ENCODE results near the gene E2F2.

Gene E2F2

GRCh38 chr1:23478896-23479665 is 52.0 kb downstream of the E2F2 start:
- no peak overlapping the region for H2AFZ ChIP-seq (ENCODE audit: low read depth, low read length, severe bottlenecking)
- H3K27me3 ChIP-seq (ENCODE audit: low read length), result no peaks in the 10 kb centered on the region
- no peaks in the 10 kb centered on the region for H4K20me1 ChIP-seq (ENCODE audit: low read depth, low read length)
- no peak overlapping the region for H3K9ac ChIP-seq (ENCODE audit: low read length)
- H3K27ac ChIP-seq (ENCODE audit: low read depth, low read length), result no peak overlapping the region
- no peaks in the 10 kb centered on the region for H3K36me3 ChIP-seq (ENCODE audit: low read length)
- no peak overlapping the region for H3K4me3 ChIP-seq (ENCODE audit: insufficient read depth, low read length, poor library complexity, severe bottlenecking)
- no peaks in the 10 kb centered on the region for H3F3A ChIP-seq (ENCODE audit: insufficient read depth)
- TF ChIP-seq CTCF (IDR thresholded peaks at IDR 0.05; ENCODE audit: insufficient read depth, low read length, poor library complexity, severe bottlenecking), result no peak
- no peak for TF ChIP-seq EZH2phosphoT487 (conservative IDR thresholded peaks at IDR 0.05; ENCODE audit: low read length)
- no peaks in the 10 kb centered on the region for H3K9me3 ChIP-seq (ENCODE audit: insufficient read depth, low read length)
- H3K4me2 ChIP-seq (ENCODE audit: low read depth, low read length, poor library complexity, severe bottlenecking), result no peak overlapping the region
- no peaks in the 10 kb centered on the region for H3K79me2 ChIP-seq (ENCODE audit: insufficient read depth, low read length)
- no peaks in the 10 kb centered on the region for H3K9me2 ChIP-seq (replicated peaks; ENCODE audit: insufficient read depth, low read length)

GRCh38 chr1:23477359-23478144 is 53.5 kb downstream of the E2F2 start:
- Histone ChIP-seq H3K36me3 (ENCODE audit: low read length) (no peaks in the 10 kb centered on the region), H3K79me2 (ENCODE audit: insufficient read depth, low read length) (no peaks in the 10 kb centered on the region), H3K9me3 (ENCODE audit: insufficient read depth, low read length) (no peaks in the 10 kb centered on the region), H3K4me3 (ENCODE audit: insufficient read depth, low read length, poor library complexity, severe bottlenecking) (no peak overlapping the region), H3K9ac (ENCODE audit: low read length) (no peak overlapping the region), H4K20me1 (ENCODE audit: low read depth, low read length) (no peaks in the 10 kb centered on the region), H3K27ac (ENCODE audit: low read depth, low read length) (no peak overlapping the region), H3K27me3 (ENCODE audit: low read length) (no peaks in the 10 kb centered on the region), H2AFZ (ENCODE audit: low read depth, low read length, severe bottlenecking) (no peak overlapping the region), H3K4me2 (ENCODE audit: low read depth, low read length, poor library complexity, severe bottlenecking) (no peak overlapping the region), H3F3A (ENCODE audit: insufficient read depth) (no peaks in the 10 kb centered on the region), H3K9me2 (replicated peaks; ENCODE audit: insufficient read depth, low read length) (no peaks in the 10 kb centered on the region)
- TF ChIP-seq EZH2phosphoT487 (conservative IDR thresholded peaks at IDR 0.05; ENCODE audit: low read length), result no peak
- TF ChIP-seq CTCF (IDR thresholded peaks at IDR 0.05; ENCODE audit: insufficient read depth, low read length, poor library complexity, severe bottlenecking), result no peak

GRCh38 chr1:23475641-23476040 is 55.4 kb downstream of the E2F2 start:
- H3K27me3 ChIP-seq (ENCODE audit: low read length), result no peaks in the 10 kb centered on the region
- H3K9ac ChIP-seq (ENCODE audit: low read length), result no peak overlapping the region
- H3K4me3 ChIP-seq (ENCODE audit: insufficient read depth, low read length, poor library complexity, severe bottlenecking), result no peak overlapping the region
- no peak for TF ChIP-seq CTCF (IDR thresholded peaks at IDR 0.05; ENCODE audit: insufficient read depth, low read length, poor library complexity, severe bottlenecking)
- H3K79me2 ChIP-seq (ENCODE audit: insufficient read depth, low read length), result no peaks in the 10 kb centered on the region
- no peaks in the 10 kb centered on the region for H3K9me2 ChIP-seq (replicated peaks; ENCODE audit: insufficient read depth, low read length)
- no peak overlapping the region for H3K4me2 ChIP-seq (ENCODE audit: low read depth, low read length, poor library complexity, severe bottlenecking)
- no peaks in the 10 kb centered on the region for H3K36me3 ChIP-seq (ENCODE audit: low read length)
- H3F3A ChIP-seq (ENCODE audit: insufficient read depth), result no peaks in the 10 kb centered on the region
- H3K27ac ChIP-seq (ENCODE audit: low read depth, low read length), result no peak overlapping the region
- no peak overlapping the region for H2AFZ ChIP-seq (ENCODE audit: low read depth, low read length, severe bottlenecking)
- no peaks in the 10 kb centered on the region for H3K9me3 ChIP-seq (ENCODE audit: insufficient read depth, low read length)
- no peaks in the 10 kb centered on the region for H4K20me1 ChIP-seq (ENCODE audit: low read depth, low read length)

Measured in SU-DHL-6 (cell line).